Cardiac fibroblast (primary cell): ENCODE measurements around the gene FBP1.

Source experiments
- DNase-seq, 2 donors: peaks; one replicate each; pipeline versions ENCODE4 v3.0.0 to v3.0.0-alpha.2; 2010; ENCODE audit warnings: low read depth in 2 of 2
- H3K4me3 ChIP-seq, 2 donors: replicated peaks in 1 of 2; 1 replicate in 1 of 2; 2 replicates in 1 of 2; pipeline ENCODE4 v1.5.1; 2011; ENCODE audit warnings: low read depth in 2 of 2, low read length in 2 of 2, mild to moderate bottlenecking in 2 of 2, moderate library complexity in 1 of 2
- CTCF ChIP-seq: IDR thresholded peaks from one replicate; pipeline ENCODE4 v1.5.1; 2011; ENCODE audit warnings: low read depth, mild to moderate bottlenecking, low read length, inconsistent platforms

The FBP1 gene

GRCh38 chr9:94668418-94668927 lies 29.2 kb upstream of the FBP1 start:
- no peak overlapping the region for H3K4me3 ChIP-seq
- no peak for TF ChIP-seq CTCF
- DNase-seq: no peak

- no peak for TF ChIP-seq CTCF
These were observed 27.2 kb upstream of the FBP1 start for GRCh38 chr9:94666364-94667099.

GRCh38 chr9:94665613-94666012 lies 26.3 kb upstream of the FBP1 start:
- TF ChIP-seq CTCF: no peak
- H3K4me3 ChIP-seq: no peak overlapping the region
- DNase-seq: no peak

More at GRCh38 chr9:94666364-94667099, 27.2 kb upstream of the FBP1 start:
- DNase-seq: no peak
- H3K4me3 ChIP-seq: no peak overlapping the region

- no peak for TF ChIP-seq CTCF
- no peak overlapping the region for H3K4me3 ChIP-seq
- no peak for DNase-seq
These were observed 25.5 kb upstream of the FBP1 start for GRCh38 chr9:94664801-94665200.

- H3K4me3 ChIP-seq: no peak overlapping the region
- TF ChIP-seq CTCF: no peak
- no peak for DNase-seq
These were observed 24.3 kb upstream of the FBP1 start for GRCh38 chr9:94663640-94664039.

GRCh38 chr9:94663140-94663539 lies 23.8 kb upstream of the FBP1 start:
- TF ChIP-seq CTCF: no peak
- no peak overlapping the region for H3K4me3 ChIP-seq
- DNase-seq: no peak
